HepG2 (cell line): ENCODE data around the gene SF3B2. TPM values are rescaled to one million over a fixed set of nuclear protein-coding genes. Genes with fewer than 3 reads are reported as not detected.

Experiments used
- AHR ChIP-seq: IDR thresholded peaks from 2 replicates; pipeline ENCODE4 v1.6.1; 2018; ENCODE audit warnings: missing genetic modification reagents, missing compliant biosample characterization
- CEBPB ChIP-seq: IDR thresholded peaks from 2 replicates; pipeline ENCODE4 v1.6.1; 2011; ENCODE audit warnings: low read depth, low read length, improper control_type of control experiment, borderline replicate concordance
- EEA1 ChIP-seq: sonication (generic); formaldehyde crosslinking; IDR thresholded peaks from 2 replicates; pipeline ENCODE4 v1.5.1; 2020; ENCODE audit warnings: mild to moderate bottlenecking, missing genetic modification reagents, borderline replicate concordance
- FOXJ3 ChIP-seq: sonication (generic); formaldehyde crosslinking; IDR thresholded peaks from 2 replicates; pipeline ENCODE4 v1.4.0; 2020; ENCODE audit warnings: missing genetic modification reagents, mild to moderate bottlenecking, borderline replicate concordance
- FOXO4 ChIP-seq: sonication (generic); formaldehyde crosslinking; conservative IDR thresholded peaks from 2 replicates; pipeline ENCODE4 v1.8.1; 2023; ENCODE audit warnings: missing genetic modification reagents
- HDAC2 ChIP-seq: sonication (generic); formaldehyde crosslinking; IDR thresholded peaks from 2 replicates; pipeline ENCODE4 v1.4.0; 2020; ENCODE audit warnings: missing genetic modification reagents
- MNT ChIP-seq: fragments of 450-650 bp; IDR thresholded peaks from 2 replicates; pipeline ENCODE4 v1.6.1; 2016
- POLR2A ChIP-seq, 2 experiments: IDR thresholded peaks; 2 replicates each; pipeline ENCODE4 v1.6.1; 2011; ENCODE audit warnings: low read depth in 2 of 2, low read length in 2 of 2, mild to moderate bottlenecking in 1 of 2, moderate library complexity in 1 of 2; ENCODE audit not compliant: insufficient read depth in 1 of 2
- POLR2AphosphoS2 ChIP-seq: IDR thresholded peaks from 2 replicates; pipeline ENCODE4 v1.6.1; 2011; ENCODE audit warnings: low read depth, low read length, improper control_type of control experiment
- SATB2 ChIP-seq: sonication (generic); formaldehyde crosslinking; IDR thresholded peaks from 2 replicates; pipeline ENCODE4 v1.5.0; 2020; ENCODE audit warnings: missing genetic modification reagents
- TEAD2 ChIP-seq: sonication (generic); formaldehyde crosslinking; IDR thresholded peaks from 2 replicates; pipeline ENCODE4 v1.9.0; 2021; ENCODE audit warnings: missing genetic modification reagents
- ZNF225 ChIP-seq: sonication (generic); formaldehyde crosslinking; IDR thresholded peaks from 2 replicates; pipeline ENCODE4 v1.4.0; 2020; ENCODE audit warnings: mild to moderate bottlenecking, missing genetic modification reagents
- ZNF232 ChIP-seq: sonication (generic); formaldehyde crosslinking; IDR thresholded peaks from 2 replicates; pipeline ENCODE4 v1.4.0; 2020; ENCODE audit warnings: missing genetic modification reagents, borderline replicate concordance
- ZNF33B ChIP-seq: sonication (generic); formaldehyde crosslinking; IDR thresholded peaks from 2 replicates; pipeline ENCODE4 v1.5.1; 2020; ENCODE audit warnings: mild to moderate bottlenecking, missing genetic modification reagents
- ZNF446 ChIP-seq: sonication (generic); formaldehyde crosslinking; IDR thresholded peaks from 2 replicates; pipeline ENCODE4 v1.5.0; 2020; ENCODE audit warnings: mild to moderate bottlenecking, missing genetic modification reagents
- ZNF570 ChIP-seq: sonication (generic); formaldehyde crosslinking; IDR thresholded peaks from 2 replicates; pipeline ENCODE4 v1.4.0; 2020; ENCODE audit warnings: mild to moderate bottlenecking, missing genetic modification reagents, borderline replicate concordance
- ZNF572 ChIP-seq: sonication (generic); formaldehyde crosslinking; IDR thresholded peaks from 2 replicates; pipeline ENCODE4 v1.5.1; 2020; ENCODE audit warnings: mild to moderate bottlenecking, missing genetic modification reagents
- polyA plus RNA-seq, 8 experiments: library from polyadenylated mRNA; depleted of rRNA in 3 of 8; stranded (reverse) in 7 of 8; unstranded in 1 of 8; fragments of >200 nt; fragmentation: Illumina TruSeq in 4 of 8; extraction: Trizol in 4 of 8; gene quantifications; 2 replicates each; pipeline versions ENCODE4 v1.2.1 to v1.2.3, GENCODE V29; 2011 to 2016; ENCODE audit warnings: low read depth in 4 of 8, missing spikeins in 1 of 8, mixed read lengths in 1 of 8; ENCODE audit not compliant: insufficient read depth in 1 of 8
- total RNA-seq, 5 experiments: library from RNA; depleted of rRNA; stranded (reverse); fragments of >200 nt; fragmentation: Illumina TruSeq; extraction: Trizol; gene quantifications; 2 replicates each; pipeline ENCODE4 v1.2.3, GENCODE V29; 2016; ENCODE audit warnings: low read depth in 1 of 5
- TF ChIP-seq, protein P1 (sequence below): sonication (generic); formaldehyde crosslinking; IDR thresholded peaks from 2 replicates; pipeline ENCODE4 v1.8.1; 2023; ENCODE audit warnings: missing genetic modification reagents, inconsistent platforms, borderline replicate concordance
- TF ChIP-seq, protein P2 (sequence below): IDR thresholded peaks from 2 replicates; pipeline ENCODE4 v1.6.1; 2016

Gene SF3B2
- total and polyA plus RNA-seq, 2 of the 13 experiments (the other 11 are each of a cell fraction or from before 2014, with no cell fraction given) = 70.4 to 153 TPM

DNA sequence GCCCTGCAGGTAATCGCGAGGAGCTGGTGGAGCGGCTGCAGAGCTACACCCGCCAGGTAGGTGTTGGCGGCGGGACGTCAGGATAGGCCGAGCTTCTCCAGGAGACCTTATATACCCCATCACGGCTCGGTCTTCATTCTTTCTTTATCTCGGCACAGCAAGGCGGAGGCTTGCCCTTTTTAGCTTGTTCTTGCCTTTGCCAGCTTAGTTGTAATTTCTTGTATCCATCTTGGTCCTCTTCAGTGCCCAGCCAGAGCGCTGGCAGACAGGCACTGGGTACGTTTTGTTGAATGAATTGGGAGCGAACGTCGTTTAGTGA lies 459 bp downstream of the SF3B2 start (continued):
- TF ChIP-seq, protein P1, sequence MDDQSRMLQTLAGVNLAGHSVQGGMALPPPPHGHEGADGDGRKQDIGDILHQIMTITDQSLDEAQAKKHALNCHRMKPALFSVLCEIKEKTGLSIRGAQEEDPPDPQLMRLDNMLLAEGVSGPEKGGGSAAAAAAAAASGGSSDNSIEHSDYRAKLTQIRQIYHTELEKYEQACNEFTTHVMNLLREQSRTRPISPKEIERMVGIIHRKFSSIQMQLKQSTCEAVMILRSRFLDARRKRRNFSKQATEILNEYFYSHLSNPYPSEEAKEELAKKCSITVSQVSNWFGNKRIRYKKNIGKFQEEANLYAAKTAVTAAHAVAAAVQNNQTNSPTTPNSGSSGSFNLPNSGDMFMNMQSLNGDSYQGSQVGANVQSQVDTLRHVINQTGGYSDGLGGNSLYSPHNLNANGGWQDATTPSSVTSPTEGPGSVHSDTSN (CRISPR knock-in tag) = no peak
- TF ChIP-seq FOXO4 (0 out of 2 replicates have a peak, but pooled peaks have one; percentile 81), ZNF446 (no peak), MNT (no peak), ZNF572 (CRISPR knock-in tag) (0 out of 2 replicates have a peak, but pooled peaks have one; percentile 7), AHR (CRISPR knock-in tag) (no peak), TEAD2 (CRISPR knock-in tag) (no peak), ZNF570 (CRISPR knock-in tag) (no peak), POLR2AphosphoS2 (no peak), SATB2 (CRISPR knock-in tag) (0 out of 2 replicates have a peak, but pooled peaks have one; percentile 35), HDAC2 (no peak), FOXJ3 (CRISPR knock-in tag) (no peak), ZNF33B (no peak), ZNF225 (CRISPR knock-in tag) (no peak), ZNF232 (CRISPR knock-in tag) (no peak), POLR2A (IDR thresholded peaks at IDR 0.05; ENCODE audit: insufficient read depth in 1 of 2, low read depth in 2 of 2, low read length in 2 of 2) (peak in 1 of 2 experiments; percentile 79; a peak in 3 of 4 replicates), EEA1 (CRISPR knock-in tag) (no peak), CEBPB (no peak)
- TF ChIP-seq, protein P2, sequence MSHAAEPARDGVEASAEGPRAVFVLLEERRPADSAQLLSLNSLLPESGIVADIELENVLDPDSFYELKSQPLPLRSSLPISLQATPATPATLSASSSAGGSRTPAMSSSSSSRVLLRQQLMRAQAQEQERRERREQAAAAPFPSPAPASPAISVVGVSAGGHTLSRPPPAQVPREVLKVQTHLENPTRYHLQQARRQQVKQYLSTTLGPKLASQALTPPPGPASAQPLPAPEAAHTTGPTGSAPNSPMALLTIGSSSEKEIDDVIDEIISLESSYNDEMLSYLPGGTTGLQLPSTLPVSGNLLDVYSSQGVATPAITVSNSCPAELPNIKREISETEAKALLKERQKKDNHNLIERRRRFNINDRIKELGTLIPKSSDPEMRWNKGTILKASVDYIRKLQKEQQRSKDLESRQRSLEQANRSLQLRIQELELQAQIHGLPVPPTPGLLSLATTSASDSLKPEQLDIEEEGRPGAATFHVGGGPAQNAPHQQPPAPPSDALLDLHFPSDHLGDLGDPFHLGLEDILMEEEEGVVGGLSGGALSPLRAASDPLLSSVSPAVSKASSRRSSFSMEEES = no peak
